Mucosa of descending colon (tissue), 3 donors: ENCODE results near the gene RIOK3. TPM values are rescaled to one million over a fixed set of nuclear protein-coding genes. Genes with fewer than 3 reads are reported as not detected.

Source experiments
- ATAC-seq: fragments of 200-7000 bp; cut with Tn5 transposase; one replicate; pipeline ENCODE4 v1.9.1; 2020; ENCODE audit warnings: mild to moderate bottlenecking, moderate library complexity
- DNase-seq, 3 donors: peaks; one replicate each; pipeline ENCODE4 v3.0.0-alpha.2; 2020
- H3K36me3 ChIP-seq: fragments of 200-600 bp; one replicate; pipeline ENCODE4 v1.8.0; 2021; ENCODE audit warnings: low read depth, mild to moderate bottlenecking
- H3K4me1 ChIP-seq: fragments of 200-600 bp; one replicate; pipeline ENCODE4 v1.8.0; 2021; ENCODE audit warnings: low read depth, mild to moderate bottlenecking
- H3K4me3 ChIP-seq: fragments of 200-600 bp; one replicate; pipeline ENCODE4 v1.8.0; 2021; ENCODE audit warnings: mild to moderate bottlenecking
- H3K9me3 ChIP-seq: fragments of 200-600 bp; one replicate; pipeline ENCODE4 v1.8.0; 2021; ENCODE audit warnings: mild to moderate bottlenecking
- CTCF ChIP-seq: fragments of 200-600 bp; IDR thresholded peaks from one replicate; pipeline ENCODE4 v1.8.0; 2022; ENCODE audit warnings: antibody characterized with exemption, mild to moderate bottlenecking
- intact Hi-C, 2 donors: fragments of 100-400 bp; cut with DNase I in 1 of 2; cut with micrococcal nuclease in 1 of 2; formaldehyde crosslinking; loops; one replicate each; pipeline versions ENCODE4 v1.11.0 to v1.11.1; 2022; cut with DNase I, micrococcal nuclease
- total RNA-seq, 3 donors: library from RNA; stranded (reverse); fragmentation: NEBNext Ultra II Directional in 2 of 3; extraction: Animal tissue kit (Norgen Biotek cat#: 25700) in 2 of 3; gene quantifications; one replicate each; pipeline versions ENCODE4 v1.2.1 to v1.2.4, GENCODE V29; 2021 to 2023
- donor health status: DM: no; HTN: no; CAD: no; lungs with moderate emphysema.
- donor health status: DM: no; HTN: no; CAD: no.
- donor health status: DM: no; HTN: yes; CAD: no.

The RIOK3 gene
- total RNA-seq, 3 donors from 2014 or later: 96.3 to 176 (median 171) TPM

- ATAC-seq: peak; percentile 70
- TF ChIP-seq CTCF: no peak
- H3K4me1 ChIP-seq: no peaks in the 10 kb centered on the region
- peak in 2 of 3 donors; percentile 51 to 54 for DNase-seq
- H3K4me3 ChIP-seq: no peak overlapping the region
- H3K9me3 ChIP-seq: no peaks in the 10 kb centered on the region
- no peaks in the 10 kb centered on the region for H3K36me3 ChIP-seq
- intact Hi-C loops: no loop called here
Measured at GRCh38 chr18:23495723-23496440, 42.8 kb downstream of the RIOK3 start.

- TF ChIP-seq CTCF: no peak
- intact Hi-C loops: no loop called here
Measured at GRCh38 chr18:23498117-23498516, 45.0 kb downstream of the RIOK3 start.

DNA sequence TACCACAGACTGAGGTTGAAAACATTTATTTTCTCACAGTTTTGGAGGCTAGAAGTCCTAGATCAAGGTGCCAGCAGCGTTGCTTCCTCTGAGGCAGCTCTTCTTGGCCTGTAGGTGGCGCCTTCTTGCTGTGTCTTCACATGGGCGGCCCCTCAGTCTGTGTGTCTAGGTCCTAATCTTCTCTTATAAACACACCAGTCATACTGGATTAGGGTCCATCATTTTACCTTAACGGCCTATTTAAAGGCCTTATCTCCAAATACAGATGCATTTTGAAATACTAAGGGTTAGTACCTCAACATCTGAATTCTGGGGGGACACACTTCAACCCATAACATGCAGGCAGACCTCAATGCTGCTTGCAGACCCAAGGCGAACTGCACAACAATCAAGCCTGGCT lies 45.8 kb downstream of the RIOK3 start:
- intact Hi-C loops: no loop called here
- ATAC-seq (peak; percentile 32), DNase-seq (peak; percentile 54 to 79 (median 71))
- H3K4me1 ChIP-seq: no peaks in the 10 kb centered on the region
- TF ChIP-seq CTCF: peak; percentile 79
- H3K4me3 ChIP-seq: no peak overlapping the region
- H3K36me3 ChIP-seq: no peaks in the 10 kb centered on the region
- no peaks in the 10 kb centered on the region for H3K9me3 ChIP-seq

More at GRCh38 chr18:23498117-23498516, 45.0 kb downstream of the RIOK3 start:
- DNase-seq: no peak
- Histone ChIP-seq H3K4me3 (no peak overlapping the region), H3K9me3 (no peaks in the 10 kb centered on the region), H3K4me1 (no peaks in the 10 kb centered on the region), H3K36me3 (no peaks in the 10 kb centered on the region)
- ATAC-seq: no peak

GRCh38 chr18:23499291-23499781 lies 46.2 kb downstream of the RIOK3 start:
- intact Hi-C loops: no loop called here
- no peak overlapping the region for H3K4me3 ChIP-seq
- no peaks in the 10 kb centered on the region for H3K9me3 ChIP-seq
- no peak for DNase-seq
- no peak for TF ChIP-seq CTCF
- no peak for ATAC-seq
- H3K4me1 ChIP-seq: peaks cover 3% of the 10 kb centered on the region
- no peaks in the 10 kb centered on the region for H3K36me3 ChIP-seq

GRCh38 chr18:23501626-23502025 lies 48.5 kb downstream of the RIOK3 start:
- peaks cover 15% of the 10 kb centered on the region for H3K4me1 ChIP-seq
- H3K36me3 ChIP-seq: no peaks in the 10 kb centered on the region
- intact Hi-C loops: no loop called here
- ATAC-seq (no peak), DNase-seq (no peak)
- no peaks in the 10 kb centered on the region for H3K9me3 ChIP-seq
- TF ChIP-seq CTCF: no peak
- H3K4me3 ChIP-seq: no peak overlapping the region
